Measurements from ENCODE around the gene ATXN10.

ATXN10 gene

DNA sequence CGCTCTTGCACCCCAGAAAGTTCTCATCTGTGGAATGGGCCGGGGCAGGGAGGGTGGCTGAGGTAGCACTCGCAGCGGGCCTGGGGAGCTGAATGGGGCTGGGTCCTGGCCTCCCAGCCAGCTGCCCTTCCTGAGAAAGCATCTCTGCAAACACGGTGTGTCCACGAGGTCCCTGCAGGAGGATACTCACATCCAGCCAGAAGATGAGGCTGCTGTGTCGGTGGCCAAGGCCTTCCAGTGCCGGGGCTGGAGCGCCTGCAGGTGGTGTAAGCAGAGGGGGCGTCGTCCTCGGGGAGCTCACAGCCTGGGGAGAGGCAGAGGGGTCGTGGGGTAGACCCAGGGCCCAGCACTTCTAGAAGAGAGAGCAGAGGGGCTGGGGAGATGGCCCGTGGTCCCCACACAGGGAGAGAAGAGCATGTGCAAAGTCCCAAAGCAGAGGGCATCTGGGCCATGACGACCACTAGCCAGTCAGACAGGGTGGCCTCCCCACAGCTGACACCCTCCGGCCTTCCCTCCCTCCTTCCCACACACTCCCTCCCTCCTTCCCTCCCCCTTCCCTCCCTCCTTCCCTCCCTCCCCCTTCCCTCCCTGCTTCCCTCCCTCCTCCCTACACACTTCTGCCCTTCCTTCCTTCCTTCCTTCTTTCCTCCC, 207.4 kb downstream of the ATXN10 start:
- DNase-seq (ENCODE audit: low spot score), result no peak

DNA sequence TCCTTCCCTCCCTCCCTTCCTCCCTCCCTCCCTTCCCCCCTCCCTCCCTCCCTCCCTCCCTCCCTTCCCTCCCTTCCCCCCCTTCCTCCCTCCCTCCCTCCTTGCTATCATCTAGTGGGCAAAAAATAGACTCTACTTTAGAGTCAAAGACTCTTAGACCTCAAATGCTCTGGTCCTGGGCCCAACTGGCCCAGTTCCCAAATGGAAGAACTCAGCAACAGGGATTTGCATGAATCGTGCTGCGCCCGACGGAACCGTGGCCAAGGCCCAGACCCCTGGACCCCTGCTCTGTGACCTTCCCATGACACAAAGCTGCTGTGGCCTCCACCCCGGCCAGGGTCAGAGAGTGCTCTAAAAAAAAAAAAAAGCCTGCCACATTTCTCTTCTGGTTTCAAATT, 207.9 kb downstream of the ATXN10 start:
- DNase-seq (ENCODE audit: low spot score), result peak; percentile 5

DNA sequence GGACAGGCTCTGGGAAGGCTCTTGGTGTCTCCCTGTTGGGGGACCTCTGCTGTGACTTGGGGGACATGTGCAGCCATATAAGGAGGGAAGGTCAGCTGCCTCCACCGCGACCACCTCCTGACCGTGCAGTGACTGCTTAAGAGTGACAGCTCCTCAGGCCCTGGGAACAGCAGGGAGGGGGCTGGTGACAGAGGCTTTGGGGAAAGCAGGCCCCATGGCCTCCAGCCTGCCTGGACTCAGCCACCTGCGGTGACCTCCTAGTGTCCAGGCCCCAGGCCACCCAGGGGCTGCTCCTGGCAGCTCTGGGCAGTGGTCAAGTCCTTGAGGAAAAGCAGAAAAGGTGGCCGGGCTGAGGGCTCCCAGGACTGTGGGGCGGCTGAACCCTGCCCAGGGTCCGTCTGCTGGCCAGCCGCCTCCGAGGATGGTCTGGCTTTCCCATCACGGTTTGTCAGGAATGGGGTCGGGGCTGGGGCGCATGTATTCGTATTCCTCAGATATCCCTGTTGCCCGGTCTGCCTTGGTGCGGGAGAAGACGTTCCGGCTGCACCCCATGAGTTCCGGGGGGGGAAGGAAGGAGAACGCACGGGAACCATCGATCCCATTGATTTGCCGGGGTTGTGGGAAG, 208.6 kb downstream of the ATXN10 start:
- no peak for DNase-seq (ENCODE audit: low spot score)

DNA sequence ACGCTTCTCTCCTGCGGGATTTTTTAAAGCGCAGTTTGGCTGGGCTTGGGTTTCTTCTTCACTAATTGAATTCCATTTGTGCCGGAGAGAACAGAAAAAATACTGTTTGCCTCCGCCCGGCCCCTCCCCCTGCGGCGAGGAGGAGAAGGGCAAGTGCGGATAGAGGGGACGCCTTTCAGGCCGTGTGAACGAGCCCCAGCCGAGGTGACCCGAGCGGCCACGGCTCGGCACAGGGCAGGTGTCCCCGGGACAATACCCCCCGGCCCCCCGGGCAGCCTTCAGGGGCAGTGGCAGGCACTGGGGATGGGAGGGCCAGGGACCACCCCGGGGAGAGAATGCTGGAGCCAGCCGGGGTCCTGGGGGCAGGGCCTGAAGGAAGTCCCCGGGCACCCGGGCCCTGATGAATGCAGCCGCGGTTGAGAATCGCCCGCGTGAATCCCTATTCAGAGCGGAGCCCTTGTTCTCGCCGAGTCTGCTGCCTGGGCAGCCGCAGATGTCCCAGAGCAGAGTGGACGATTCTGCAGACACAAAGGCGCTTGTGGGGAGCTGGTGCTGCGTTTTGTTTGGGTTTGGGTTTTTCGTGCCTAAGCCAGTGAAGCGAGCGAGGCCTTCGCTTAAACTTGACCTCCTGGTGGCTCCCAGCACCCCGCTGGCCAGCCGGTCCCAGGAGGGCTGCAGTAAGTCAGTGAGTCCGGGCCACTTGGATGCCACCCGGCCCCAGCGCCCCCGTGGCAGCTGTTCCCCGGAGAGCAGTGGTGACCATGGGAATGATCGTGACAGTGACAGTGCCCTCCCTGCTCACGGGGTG, 209.3 kb downstream of the ATXN10 start:
- peak; percentile 37 for DNase-seq (ENCODE audit: low spot score)

DNA sequence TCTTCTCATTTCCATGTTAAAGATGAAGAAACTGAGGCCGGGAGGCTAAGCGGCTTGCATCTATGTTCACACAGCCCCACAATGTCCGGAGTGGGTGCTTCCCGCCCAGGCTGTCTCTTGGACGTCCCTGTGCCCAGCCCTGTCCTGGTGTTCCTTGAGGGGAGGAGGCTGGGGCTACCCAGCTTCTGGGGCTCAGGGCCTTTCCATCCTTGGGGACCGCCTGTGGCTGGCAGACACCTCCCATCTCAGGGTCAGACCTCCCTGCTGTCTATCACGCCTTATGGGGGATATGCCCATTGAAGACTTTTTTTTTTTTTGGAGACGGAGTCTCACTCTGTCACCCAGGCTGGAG, 209.9 kb downstream of the ATXN10 start:
- no peak for DNase-seq (ENCODE audit: low spot score)

DNA sequence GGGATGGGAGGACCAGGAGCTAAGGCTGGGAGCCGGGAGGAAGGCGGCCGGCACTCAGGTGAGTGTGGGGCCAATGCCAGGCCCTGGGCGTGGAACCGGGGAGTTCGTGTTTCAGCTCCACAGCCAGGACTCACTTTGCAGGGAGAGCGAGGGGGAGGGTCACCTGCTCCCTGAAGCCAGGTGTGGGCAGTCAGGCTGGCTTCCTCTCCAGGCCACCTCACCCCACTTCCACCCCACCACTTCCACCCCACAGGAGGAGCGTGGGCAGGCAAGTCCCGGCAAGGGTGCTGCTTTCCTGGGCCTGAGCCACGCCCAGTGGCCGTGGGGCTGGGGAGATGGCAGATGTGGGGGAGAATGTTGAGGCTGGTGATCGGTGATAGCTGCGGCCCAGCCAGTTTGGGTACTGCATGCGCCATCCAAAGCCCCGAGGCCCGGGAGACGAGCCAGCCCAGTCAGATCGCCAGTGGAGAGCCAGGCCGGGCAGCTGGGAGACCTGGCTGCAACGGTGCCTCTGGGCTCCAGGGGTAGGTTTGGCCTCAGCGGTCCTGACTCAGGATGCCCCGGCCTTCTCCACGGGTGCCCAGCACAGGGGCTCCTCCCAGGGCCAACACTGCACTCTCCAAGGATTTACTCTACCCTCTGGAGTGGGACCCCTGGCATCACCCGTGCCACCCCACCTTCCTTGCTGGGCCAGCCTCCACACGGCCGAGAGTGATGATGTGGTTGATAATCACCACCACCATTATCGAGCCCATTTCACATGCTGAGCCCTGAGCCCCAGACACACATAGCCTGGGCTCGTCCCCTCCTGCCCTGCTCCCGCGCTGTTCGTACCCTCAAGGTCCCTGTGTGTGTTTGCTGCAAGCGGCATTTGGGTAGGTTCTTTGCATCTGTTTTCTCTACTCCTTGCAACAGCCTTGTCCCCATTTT, 211.5 kb downstream of the ATXN10 start:
- no peak for DNase-seq (ENCODE audit: low spot score)

DNA sequence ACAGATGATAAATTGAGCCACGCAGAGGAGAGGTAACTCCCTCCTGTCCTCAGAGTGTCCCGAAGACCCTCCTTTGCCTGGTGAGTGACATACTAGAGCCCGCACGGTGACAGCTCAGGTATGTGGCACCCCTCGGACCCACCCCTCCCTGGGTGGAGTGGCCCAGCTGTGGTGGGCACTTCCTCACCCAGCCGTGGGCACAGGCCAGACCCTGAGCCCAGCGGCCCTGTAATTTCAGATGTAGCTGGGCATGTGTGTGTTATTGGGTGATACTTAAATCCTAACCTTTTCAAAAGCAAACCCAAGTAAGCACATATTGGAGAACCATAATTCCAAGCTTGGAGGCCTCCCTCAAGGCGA, 212.2 kb downstream of the ATXN10 start:
- no peak for DNase-seq (ENCODE audit: low spot score)

DNA sequence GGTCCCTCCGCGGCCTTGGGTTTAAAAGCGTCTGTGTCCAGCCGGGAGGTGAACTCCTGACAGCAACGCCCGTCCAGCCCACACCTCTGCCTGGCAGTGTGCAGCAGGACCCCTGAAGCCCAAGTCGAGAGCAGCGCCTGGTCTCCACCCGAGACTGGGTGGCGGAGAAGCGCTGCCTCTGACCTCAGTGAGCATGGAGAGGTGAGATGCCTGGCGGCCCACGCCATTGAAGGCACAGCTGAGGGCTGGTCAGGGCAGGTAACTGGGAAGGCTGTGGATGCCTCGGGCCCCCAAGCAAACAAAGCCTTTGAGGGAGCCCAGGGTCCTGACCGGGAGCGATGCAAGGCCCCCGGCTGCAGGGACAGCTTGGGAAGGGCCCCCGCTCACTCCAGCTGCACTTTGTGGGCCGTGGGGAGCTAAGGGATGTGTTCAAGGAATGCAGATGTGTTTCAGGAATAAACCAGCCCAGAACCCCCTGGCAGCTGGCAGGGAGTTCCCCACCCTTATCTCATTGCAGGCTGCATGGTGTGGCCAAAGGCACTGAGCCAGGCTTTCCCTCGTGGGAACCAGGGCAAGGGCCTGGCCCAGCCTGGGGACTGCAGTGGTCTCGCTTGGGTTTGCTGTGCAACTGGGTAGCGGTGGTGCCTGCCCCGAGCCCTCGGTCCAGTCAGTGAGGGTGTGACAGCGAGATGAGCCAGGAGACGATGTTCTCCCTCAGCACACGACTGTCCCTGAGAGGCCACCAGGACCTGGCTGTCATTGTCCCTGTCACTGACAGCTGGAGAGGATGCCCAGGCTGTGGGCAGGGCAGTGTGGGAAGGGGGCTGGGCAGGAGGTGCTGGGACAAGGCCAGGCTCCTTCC, 212.8 kb downstream of the ATXN10 start:
- no peak for DNase-seq (ENCODE audit: low spot score)

DNA sequence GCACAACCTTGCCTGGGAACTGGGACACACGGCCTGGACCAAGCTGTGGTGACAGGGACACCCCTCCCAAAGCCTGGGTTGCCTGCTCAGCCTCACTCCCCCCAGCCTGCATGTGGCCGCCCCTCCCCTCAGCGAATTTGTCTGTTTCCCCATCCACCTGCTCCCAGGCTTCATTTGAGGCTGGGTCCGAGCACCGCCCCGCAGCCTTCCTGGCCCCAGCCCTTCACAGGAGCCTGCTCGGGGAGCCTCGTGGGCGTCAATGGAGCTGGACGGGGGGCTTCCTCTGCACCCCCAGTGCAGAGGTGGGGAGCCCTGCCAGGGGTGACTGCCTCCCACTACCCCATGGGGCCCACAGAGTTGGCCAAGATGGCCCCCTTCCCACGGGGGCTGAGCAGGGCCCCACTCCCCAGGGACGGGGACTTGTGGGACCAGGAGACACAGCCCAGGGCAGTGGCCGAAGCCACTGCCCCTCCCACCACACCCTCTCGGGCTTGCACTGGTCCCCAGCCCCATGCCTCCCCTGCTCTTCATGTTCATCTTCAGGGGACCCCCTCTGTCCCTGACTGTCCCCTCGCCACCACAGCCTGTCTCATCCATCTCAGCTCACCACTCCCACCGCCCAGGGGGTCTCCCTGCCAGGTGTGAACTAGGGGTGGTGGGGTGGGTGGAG, 213.7 kb downstream of the ATXN10 start:
- no peak for DNase-seq (ENCODE audit: low spot score)

DNA sequence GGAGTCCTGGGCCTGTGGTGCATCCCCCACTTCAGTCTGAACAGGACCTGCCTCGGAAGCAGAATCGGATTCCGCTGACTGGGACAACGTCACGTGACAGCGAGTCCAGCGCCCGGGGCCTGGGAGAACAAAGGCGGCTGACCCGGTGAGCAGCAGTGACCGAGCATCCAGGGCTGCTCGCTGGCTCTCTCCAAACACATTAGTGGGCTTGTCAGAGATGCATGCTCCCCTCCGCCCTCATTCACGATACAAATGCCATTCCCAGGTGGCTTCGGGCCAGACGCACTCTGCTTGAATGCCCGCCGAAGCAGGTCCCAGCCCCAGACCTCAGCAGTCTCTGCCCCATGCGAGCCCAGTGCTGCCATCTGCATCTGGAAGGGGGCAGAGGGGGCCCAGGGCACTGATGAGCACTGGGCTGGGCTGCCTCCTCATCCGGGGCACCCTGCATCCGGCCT, 214.3 kb downstream of the ATXN10 start:
- peak; percentile 37 for DNase-seq (ENCODE audit: low spot score)

DNA sequence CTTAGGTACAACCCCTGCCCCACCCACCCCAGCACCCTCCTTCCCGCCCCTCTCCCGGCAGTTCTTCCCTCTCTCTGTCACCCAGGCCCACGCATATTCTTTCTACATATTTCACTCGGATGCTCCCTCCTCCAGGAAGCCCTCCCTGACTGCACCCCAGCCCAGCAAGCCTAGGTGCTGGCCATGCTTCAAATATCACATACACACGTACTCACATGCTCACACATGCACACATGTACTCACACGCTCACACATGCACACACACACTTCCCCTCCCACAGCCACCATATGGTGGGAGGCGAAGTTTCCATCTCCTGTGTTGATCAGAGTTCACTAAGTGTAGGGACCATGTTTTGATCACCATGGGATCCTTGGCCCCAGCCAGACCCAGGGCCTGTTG, 214.9 kb downstream of the ATXN10 start:
- no peak for DNase-seq (ENCODE audit: low spot score)

DNA sequence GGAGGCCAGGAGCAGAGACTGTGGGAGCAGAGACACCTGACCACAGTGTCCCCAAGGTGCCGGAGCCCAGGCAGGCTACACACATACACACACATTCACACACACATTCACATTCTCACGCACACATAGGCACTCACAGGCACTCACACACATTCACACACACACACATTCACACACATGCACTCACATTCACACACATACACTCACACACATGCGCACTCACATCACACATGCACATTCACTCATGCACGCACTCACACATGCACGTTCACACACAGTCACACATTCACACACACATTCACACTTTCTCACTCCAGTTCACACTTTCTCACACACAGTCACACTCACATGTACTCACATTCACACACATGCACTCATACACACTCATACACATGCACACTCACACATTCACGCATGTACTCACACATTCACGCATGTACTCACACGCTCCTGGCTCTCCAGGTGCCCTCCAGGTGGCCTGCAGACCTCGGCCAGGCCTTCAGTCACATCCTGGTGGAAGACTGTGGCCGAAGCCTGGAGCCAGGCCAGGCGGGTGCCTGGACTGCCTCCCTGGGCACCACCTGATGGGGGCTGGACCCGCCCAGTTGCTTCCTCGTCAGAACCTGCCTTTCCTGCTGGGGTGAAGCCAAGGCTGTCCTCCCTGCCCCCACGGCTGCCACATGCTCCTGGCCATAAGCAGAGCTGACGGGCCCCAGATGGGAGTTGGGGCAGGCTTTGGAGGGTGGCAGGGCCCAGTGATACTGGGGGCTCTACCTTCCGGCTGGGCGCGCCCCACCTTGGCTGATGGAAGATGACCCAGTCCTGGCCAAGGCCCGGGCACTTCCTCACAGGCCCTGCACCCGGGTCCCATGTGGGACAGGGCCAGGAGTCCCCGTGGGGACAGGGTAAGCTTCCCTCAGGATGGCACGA, 215.8 kb downstream of the ATXN10 start:
- no peak for DNase-seq (ENCODE audit: low spot score)

DNA sequence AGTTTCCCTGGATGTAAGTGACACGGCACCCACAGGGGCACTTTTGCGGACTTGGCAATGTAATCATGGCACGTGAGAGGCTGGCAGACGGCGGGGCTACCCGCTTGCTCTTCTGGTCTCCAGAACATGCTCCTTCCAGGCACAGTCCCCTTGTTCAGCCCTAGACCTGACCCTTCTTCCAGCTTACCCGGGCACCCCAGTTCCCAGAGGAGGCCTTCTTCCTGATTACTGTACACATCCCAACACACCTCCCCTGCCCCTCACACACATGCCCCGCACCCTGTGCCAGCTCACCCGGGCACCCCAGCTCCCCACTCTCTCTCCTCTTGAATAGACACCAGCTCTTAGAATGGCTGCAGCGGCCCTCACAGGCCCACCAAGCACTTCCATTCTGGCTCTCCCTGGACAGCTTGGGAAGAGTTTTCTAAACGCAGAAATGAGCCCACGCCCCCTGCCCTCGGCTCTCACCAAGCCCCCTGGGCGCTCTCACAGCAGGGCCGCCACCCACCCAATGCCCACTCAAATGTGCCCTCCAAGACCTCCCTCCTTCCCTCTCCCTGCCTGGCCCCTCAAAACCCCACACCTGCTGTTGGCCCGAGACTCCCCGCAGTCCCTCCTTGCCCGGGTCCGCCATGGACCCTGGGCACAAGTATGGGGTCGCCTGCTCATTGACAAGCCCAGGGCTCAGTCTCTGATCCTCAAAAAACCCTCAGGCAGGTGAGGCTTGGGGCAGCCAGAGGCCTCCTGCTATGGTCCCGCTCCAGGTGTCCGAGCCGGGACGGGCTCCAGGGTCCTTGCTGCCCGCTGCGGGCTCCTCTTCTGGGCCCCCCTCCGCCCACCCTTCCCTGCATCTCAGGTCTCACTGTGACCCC, 216.8 kb downstream of the ATXN10 start:
- no peak for DNase-seq (ENCODE audit: low spot score)

DNA sequence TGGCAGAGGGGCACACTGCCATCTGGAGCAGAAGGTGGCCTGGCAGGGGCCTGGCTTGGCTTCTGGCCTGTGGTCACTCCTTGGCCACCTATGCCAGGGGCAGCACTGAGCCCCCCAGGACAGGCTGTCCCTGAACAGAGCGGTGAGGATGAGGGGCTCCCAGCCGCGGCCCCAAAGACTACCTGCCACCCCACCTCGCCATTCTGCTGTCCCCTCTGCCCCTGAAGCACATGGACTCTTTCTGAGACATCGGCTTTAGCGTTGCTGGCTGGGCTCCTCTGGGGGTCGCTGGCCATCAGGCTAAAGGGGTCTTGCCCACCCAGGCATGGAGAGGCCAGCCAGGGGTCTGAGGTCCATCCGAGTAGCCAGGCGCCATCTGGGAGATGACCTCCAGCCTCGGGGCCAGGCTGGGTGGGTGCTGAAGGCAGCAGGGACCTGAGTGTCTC, 217.5 kb downstream of the ATXN10 start:
- DNase-seq (ENCODE audit: low spot score), result no peak

DNA sequence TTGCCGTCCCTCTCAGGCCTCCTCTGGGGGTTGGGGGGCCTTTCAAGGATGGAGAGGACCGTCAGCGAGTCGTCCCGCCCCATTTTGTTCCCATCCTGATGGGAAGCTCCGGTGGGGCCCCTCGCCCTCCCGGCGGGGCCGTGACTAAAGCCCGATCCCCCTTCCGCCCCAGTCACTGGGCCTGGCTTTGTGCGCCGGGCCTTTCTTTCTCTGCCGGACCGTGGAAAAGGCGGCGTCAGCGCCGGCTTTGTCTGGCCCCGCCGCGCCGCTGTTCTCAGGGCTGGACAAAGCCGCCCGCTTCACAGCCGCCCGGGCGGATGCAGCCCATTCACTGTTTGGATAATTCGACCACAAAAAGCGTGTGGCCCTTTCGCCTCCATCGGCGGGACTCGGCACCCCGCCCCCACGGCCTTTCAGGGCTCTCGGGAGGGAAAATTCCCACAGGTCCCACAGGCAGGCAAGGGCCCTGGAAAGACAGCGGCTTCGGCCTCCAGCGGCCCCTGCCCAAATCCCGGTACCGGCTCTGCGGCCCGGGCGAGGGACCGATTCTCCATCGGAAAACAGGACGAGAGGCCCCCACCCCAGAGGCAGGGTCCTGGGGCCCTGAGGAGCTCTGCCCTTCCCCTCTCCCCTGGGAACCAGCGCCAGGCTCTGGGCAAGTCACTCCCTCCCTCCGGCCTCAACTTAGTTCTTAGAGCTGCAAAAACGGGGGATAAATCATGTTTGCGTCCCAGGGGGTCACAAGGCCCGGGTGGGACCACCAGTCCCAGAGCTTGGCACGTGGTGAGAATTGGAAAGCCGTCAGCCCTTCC, 218.1 kb downstream of the ATXN10 start:
- DNase-seq (ENCODE audit: low spot score), result no peak

DNA sequence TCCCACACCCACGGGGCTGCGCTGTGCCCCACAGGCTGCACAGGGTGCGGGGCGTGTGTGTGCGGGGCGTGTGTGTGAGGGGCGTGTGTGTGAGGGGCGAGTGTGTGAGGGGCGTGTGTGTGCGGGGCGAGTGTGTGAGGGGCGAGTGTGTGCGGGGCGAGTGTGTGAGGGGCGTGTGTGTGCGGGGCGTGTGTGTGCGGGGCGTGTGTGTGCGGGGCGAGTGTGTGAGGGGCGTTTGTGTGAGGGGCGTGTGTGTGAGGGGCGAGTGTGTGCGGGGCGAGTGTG, 218.7 kb downstream of the ATXN10 start:
- no peak for DNase-seq (ENCODE audit: low spot score)

DNA sequence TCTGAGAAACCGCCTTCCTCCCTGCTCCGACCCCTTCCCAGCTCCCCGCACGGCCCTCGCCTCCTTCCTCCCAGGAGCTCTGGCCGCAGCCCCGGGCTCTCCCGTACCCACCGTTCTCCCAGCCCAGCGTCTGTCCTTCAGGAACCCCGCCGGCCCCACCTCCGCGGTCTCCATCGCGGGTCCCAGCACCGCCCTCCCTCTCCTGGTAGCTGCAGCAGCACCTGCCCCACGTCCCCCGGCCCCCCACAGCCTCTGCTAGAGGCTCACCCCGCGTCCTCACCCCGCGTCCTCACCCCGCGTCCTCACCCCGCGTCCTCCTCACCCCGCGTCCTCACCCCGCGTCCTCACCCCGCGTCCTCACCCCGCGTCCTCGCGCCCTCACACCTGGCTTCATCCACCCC, 219.4 kb downstream of the ATXN10 start:
- DNase-seq (ENCODE audit: low spot score), result no peak

DNA sequence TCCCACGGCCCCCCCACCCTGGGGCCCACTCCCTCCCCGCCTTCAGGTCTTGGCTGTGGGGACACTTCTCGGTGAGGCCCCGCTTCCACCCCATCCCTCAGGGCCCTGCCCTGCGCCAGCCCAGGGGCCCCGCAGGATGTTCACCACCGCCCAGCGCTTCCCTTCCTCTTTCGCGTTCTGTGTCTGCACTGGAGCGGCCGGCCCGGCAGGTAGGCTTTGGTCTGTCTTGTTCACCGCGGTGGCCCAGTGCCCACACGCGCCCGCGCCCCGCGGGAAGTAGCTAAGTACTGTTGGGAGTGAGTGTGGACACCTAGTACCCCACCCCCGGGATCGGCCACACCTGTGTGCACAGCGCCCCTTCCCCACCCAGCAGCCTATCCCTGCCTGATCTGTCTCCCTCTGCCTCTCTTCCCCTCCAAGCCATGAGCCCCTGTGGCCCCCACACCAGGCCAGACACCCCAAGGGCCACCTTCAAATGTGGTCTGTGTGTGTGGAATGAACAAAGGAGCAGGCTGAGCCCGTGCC, 219.9 kb downstream of the ATXN10 start:
- DNase-seq (ENCODE audit: low spot score), result no peak

Data from pons (tissue), 1 donor.